Measurements from ENCODE around the gene RAP1GAP.
A peak's percentile ranks its signal among the peaks of the same experiment; 100 is the strongest.

The RAP1GAP gene

DNA sequence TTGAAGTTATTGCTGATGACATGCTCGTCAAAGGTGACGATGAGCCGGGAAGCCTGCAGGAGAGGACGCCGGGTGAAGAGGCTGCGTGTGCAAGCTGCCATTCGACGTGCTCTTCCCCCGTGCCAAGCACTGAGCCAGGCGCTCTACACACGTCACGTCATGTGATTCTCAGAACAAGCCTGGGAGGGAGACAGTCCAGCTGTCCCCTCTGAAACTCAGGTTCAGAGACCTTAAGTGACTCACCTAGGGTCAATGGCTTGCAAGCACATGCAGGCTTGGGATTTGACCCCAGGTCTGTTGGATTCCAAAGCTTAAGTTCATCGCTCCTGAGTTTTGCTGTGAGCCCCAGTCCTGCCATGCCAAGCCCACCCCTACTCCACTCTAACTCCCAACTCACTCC, 57.1 kb downstream of the RAP1GAP start:
- no peak for DNase-seq (ENCODE audit: low read depth in 2 of 2, low spot score in 1 of 2)

DNA sequence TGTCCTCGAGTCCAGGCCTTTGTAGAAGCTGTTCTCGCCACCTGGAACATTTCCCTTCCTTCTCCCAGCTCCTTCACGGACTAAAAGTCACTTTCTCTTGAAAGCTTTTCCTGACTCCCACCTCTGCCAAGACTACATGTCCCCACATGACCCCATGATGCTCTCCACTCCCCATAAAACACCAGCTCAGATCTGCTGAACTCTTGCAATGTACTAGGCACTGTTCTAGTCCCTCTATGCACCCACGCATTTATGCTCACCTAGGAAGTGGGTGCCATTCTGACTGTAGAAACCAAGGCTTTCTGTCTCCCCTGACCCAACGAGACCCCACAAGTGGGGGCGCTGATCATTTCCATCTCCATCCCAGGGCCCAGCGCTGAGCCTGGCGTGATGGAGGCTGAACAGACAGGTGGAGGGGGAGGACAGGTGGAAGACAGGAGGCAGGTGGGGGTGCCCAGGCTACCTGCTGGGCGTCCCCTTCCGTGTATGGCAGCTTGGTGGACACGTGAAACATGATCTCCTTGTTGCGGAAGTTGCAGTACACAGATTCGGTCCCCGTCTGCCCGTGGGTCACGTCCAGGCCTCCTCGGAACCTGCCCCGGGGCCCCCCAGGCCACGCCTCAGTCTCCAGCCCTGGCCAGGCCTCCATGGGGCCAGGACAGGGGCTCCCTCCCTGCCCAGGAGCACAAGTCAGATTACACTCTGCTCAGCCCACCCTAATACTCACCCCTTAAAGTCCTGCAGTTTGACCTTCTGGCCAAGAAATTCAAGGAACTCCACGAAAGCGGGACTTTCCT, 58.0 kb downstream of the RAP1GAP start:
- DNase-seq (ENCODE audit: low read depth in 2 of 2, low spot score in 1 of 2) = no peak

DNA sequence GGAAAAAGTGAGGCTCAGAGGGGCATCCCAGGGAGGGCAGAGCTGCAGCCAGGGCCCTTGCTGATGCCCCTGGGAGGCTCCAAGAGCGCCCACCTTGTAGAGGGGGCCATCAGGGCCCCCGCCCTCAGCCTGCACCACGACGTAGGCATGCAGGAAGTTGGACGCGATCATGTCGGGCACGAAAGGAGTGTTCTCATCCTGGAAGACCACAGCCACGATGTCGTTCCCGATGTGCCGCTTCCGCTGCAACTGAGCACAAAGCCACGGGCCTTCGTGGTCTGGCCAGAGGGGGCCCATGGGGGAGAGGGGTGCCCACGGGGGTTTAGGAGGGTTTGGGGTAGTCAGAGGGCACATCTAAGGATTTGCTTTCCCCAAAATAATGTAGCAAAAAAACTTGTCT, 59.1 kb downstream of the RAP1GAP start:
- no peak for DNase-seq (ENCODE audit: low read depth in 2 of 2, low spot score in 1 of 2)

DNA sequence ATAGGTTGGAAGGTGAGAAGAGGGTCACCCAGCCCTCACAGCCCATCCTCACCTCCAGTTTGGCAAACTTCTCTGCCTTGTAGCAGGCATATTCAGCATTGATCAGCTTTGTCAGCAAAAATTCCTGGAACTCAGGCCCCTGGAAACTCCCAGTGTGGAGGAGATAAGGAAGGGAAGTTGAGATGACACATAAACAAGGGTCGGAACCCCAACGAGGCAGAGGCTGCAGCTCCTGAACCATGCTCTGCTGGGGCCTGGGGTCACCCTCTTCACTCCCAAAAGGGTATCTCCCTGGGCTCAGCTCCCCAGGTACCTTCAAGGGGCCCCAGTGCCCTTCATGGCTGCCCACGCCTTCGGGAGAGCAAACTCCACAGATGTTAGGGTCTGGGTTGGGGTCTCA, 60.4 kb downstream of the RAP1GAP start:
- no peak for DNase-seq (ENCODE audit: low read depth in 2 of 2, low spot score in 1 of 2)

DNA sequence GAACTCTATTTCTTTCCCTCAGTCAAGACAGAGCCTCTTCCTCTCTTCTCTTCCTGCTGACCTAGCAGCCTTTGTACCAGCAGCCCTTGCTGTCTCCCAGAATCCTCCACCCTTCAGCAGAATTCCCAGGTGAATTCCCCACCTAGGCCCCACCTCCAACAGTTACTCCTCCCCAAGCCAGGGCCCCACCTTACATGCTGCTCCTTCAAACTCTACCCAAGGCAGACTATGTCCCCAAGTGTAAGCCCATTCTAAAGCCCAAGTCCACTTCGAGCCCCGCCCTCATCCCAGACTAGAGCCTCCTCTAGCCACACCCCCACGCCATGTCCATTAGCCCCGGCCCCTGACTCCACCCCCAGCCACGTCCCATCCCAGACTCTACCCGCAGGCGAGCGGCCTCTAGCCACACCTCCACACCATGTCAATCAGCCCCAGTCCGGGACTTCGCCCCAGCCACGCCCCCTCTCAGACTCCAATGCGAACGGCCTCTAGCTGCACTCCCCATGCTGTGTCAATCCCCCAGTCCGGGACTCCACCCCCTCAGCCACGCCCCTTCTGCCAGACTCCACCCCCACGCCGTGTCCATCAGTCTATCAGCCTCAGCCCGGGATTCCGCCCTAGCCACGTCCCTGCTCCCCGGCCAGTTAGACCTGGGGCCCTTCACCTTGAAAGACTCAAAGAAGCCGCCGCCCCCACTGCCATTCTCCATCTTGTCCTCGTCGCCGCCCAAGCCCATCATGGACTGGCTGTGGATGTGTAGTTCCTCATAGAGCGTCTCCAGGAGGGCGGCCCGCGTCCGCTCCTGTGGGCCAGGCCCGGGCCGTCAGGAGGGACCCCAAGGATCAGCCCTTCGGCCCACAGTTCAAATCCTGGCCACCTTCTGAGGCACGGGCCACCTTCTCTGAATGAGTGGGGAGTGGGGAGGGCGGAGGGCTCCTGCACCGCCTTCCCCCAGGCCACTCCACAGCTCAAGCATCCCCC, 61.3 kb downstream of the RAP1GAP start:
- DNase-seq (ENCODE audit: low read depth in 2 of 2, low spot score in 1 of 2) = no peak

DNA sequence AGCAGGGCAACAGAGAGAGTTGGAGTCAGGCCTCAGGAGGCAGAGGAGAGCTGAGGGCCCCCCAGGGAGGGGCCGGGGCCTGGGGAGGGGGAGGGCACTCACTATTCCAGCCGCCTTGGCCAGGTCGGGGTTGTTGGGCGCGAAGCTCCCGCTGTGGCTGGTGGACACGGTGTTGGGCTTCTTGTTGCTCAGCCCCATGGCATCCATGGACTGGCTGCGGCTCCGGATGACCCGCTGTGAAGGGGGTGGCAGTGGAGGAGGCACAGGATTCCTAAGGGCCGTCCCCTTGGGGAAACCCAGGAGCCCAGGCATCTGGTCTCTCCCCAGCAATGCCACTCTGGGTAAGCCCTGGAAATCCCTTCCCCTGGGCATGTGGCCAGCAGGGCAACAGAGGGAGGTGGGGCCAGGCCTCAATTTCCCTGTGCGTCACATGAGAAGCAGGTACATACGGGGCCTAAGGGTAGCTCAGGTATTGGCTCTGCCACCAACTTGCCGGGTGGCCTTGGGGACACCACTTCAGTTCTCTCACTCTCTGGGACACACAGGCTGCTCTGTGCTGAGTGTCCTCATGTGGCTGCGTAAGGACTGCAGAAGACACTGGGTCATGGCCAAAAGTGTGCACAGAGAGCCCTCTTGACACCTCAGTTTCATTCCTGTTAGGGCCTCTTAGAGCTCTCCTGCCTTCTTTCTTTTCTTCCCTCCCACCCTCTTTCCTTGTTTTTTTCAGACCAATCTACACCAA, 63.0 kb downstream of the RAP1GAP start:
- DNase-seq (ENCODE audit: low read depth in 2 of 2, low spot score in 1 of 2) = no peak

DNA sequence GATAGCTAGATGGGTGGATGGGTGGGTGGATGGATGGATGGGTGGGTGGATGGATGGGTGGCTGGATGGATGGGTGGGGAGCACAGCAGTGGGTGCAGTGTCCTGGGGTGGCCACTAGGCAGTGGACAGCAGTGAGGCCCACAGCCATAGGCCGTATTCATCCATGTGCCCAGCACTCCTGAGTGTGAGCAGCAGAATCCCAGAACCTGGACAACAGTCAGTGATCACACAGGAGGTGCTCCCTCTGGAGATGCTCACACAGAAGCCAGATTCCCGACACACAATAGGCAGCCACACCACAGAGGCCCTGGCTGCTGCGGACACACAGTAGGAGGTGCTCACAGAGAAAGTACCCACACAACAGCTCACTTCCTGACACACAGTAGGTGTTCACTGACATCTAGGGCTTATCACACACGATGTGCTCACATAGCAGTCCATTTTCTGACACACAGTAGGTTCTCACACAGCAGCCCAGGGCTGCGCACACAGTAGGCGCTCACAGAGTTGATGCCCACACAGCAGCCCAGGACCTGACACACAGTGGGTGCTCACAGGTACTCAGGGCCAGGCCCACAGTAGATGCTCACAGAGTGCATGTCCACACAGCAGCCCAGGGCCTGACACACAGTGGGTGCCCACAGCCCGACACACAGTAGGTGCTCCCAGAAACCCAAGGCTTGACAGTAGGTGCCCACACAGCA, 64.0 kb downstream of the RAP1GAP start:
- DNase-seq (ENCODE audit: low read depth in 2 of 2, low spot score in 1 of 2) = no peak

DNA sequence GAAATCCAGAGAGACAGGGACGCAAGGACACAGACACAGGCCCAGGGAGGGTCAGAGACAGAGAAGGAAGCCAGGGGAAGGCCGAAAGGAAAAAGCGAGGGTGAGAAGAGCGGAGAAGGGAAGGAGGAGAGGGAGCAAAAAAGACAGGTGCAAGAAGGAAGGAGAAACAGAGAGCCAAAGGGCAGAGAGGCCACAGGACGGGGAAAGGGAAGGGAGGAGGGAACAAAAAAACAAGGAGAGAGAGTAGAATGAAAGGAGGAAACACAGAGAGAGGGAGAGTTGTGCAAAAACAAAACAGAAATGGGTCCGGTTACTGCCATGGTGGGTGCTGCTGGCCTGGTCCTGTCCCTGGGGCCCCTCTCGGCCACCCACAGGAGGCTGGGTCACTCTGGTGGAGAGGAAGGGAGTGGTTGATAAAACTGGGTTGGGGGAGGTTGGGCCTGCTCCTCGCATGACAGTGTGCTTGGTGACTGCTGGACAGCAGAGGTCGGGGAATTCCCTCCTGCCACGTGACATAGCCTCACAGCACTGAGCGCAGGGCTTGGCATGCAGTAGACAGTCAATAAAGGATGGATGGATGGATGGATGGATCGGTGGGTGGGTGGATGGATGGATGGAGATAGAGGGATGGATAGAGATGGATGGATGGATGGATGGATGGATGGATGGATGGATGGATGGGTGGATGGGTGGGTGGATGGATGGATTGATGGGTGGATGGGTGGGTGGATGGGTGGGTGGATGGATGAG, 64.8 kb downstream of the RAP1GAP start:
- no peak for DNase-seq (ENCODE audit: low read depth in 2 of 2, low spot score in 1 of 2)

DNA sequence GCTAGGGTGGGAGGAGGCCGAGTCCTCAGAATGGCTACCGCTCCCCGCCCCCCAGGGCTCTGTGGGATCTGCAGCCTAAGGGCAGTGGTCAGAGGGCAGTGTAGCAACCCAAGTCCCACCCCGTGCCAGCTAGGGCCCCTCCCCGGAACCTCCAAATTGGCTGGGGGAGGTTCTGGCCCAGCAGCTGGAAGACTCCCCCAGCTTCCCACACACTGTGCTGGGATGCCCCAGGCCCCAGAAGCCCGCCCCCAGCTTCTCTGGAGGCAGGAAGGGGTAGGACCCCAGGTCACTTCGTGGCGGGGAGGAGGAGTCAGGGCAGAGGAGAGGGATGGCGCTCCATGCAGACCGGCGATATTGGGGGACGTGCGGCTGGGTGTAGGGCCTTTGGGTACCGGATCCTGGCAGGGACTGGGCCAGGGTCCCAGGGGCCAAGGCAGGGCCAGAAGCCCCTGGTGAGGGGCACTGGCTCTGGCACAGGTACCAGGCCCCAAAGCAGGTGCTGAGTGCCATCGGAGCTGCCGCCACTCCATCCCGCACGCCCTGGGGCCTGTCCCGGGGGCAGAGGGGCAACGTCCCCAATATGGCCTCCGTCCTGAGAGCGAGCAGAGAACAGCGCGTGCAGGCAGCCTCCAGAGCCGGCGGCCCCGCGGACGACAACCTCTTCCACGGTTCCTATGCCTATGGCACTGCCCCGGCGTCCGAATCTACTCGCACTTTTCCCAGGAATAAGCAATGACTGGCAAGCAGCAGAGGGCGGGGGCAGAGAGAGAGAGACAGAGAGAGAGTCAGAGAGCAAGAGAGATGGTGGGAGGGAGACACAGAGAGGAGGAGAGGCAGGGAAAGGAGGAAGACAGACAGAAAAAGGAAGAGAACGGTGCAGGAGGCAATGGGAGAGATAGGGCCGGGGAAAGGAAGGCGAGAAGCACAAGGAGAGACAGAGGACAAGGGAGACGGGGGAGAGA, 65.7 kb downstream of the RAP1GAP start:
- no peak for DNase-seq (ENCODE audit: low read depth in 2 of 2, low spot score in 1 of 2)

DNA sequence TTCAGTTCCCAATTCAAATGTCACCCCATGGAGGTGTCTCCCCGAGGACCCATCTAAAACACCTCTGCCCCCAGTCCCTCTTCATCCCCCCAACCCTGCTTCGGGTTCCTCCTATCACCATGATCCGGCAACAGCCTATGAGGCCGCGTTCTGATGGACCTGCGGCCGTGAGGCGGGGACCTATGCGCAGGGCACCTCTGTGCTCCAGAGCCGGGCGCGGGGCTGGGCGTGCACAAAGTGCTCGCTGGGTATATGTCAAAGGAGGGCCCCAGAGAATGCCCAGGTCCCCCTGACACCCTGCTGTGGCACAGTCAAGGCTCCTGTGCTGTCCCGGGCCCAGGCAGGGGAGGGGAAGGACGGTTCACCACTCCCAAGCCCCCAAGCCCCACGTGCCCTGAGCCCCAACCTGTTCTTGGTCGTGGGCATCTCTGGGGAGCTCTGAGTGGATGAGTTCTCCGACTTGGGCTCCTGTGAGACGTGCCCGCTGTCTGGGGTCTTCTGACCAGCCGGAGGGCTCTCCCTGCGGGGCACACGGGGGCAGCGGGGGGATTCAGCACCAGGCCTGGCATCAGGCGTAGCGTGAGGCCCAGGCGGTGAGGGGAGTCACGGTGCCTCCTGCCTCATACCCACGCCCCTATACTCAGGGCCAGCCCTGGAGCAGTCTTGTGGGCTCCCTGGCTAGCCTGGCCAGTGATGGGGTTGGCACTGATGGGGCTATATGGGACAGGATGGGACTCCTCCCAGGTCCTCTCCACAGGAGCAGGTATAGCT, 67.7 kb downstream of the RAP1GAP start:
- DNase-seq (ENCODE audit: low read depth in 2 of 2, low spot score in 1 of 2) = no peak

DNA sequence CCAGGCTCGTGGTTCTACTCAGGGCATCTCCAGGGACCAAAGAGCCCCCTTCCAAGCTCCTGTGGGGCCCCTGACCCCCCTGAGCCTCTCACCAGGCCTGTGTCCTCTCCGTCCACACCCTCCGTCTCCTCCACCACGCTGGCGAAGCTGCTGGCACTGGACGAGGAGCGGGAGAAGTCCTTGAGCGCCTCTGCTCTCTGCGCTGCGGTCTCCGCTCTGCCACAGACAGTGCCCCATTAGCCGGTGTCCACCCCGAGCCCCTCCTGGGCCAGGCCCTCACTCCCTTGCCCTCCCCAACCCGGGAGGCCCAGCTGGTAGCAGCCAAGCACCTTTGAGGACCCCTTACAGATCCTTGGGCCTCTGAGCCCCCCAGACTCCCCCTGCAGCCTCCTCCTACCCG, 69.8 kb downstream of the RAP1GAP start:
- DNase-seq (ENCODE audit: low read depth in 2 of 2, low spot score in 1 of 2) = no peak

DNA sequence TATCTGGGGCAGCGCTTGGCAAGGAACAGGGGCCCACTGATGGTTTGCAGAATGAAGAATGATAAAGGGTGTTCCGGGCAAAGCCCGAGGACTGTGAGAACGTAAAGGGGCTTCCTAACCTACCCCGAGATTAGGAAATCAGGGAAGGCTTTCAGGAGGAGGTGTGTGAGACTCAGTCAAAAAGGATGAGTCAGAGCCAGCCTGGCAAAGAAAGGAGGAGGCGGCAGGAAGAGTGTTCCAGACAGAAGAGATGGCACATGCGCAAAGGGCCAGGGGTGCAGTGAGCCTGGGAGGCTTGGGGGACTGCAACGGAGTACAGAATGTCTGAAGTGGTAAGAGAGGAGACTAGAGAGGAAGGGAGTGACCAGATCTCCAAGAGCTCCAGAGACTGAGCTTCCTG, 70.3 kb downstream of the RAP1GAP start:
- no peak for DNase-seq (ENCODE audit: low read depth in 2 of 2, low spot score in 1 of 2)

DNA sequence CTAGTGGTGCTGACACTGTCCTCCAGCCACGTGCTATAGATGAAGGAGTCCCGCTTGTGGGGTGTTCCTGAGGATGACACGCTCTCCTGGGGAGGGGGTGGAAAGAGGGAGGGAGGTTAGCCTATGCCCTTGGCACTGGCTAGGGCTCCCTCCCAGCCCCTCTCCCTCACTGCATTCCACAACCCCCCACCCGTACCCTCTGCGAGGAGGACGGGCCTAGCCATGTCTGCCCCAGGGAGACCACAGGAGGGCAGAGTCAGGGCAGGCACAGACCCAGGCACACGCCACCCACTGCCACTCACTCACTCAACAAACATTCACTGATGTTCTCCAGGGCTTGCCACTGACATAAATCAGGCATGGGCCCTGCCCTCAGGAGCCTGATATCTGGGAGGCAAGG, 70.7 kb downstream of the RAP1GAP start:
- DNase-seq (ENCODE audit: low read depth in 2 of 2, low spot score in 1 of 2) = no peak

DNA sequence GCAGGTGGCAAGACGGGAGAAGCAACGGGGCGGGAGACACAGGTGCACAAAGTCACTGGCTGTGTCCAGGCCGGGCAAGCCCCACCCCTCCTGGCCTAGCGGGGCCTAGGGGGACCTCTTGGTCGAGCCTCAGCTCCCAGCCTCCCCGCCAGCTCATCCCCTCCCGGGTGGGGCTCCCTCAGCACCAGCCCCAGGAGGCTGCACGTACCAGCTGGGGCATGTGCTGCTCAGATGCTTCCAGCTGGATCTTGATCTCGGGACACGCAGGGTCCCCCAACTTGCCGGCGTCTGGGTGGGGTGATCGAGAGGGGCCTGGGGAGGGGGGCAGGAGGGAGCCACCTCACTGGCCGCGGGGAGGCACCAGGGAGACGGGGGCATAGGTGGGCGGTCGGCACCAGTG, 71.4 kb downstream of the RAP1GAP start:
- no peak for DNase-seq (ENCODE audit: low read depth in 2 of 2, low spot score in 1 of 2)

DNA sequence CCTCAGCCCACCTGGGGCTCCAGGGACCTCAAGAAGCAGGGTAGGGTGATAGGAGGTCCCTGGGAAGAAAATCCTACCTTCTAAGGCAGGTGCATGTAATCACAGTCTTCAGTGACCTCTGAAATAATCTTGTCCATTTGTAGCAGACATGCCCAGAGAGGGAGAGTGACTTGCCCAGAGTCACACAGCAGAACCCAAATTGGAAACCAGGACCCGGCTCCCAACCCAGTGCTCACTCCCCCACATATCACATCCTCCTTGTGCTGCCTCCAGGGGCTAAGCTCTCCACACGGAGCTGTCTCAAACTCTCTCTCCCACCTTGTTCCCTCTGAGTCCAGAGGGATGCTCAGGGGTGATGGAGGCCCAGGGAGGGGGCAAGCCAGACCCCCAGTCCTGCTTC, 72.5 kb downstream of the RAP1GAP start:
- DNase-seq (ENCODE audit: low read depth in 2 of 2, low spot score in 1 of 2) = no peak

DNA sequence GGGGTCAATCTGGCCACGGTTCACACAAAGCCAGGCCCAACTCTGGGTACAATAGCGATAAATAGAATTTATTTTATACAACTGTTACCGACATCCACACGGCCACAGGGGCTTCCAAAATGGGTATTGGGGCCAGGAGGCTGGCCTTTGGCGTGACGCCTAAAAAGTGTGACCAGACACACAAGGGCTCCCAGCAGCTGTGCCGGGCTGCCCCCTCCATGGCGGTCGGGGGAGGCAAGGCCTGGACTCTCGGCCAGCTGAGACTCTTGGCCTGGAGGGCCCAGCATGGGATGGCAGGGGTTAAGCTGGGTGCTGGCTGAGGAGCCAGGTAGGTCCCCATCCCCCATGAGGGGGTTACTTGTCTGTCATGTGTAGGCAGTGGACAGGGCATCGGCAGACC, 73.0 kb downstream of the RAP1GAP start:
- no peak for DNase-seq (ENCODE audit: low read depth in 2 of 2, low spot score in 1 of 2)

DNA sequence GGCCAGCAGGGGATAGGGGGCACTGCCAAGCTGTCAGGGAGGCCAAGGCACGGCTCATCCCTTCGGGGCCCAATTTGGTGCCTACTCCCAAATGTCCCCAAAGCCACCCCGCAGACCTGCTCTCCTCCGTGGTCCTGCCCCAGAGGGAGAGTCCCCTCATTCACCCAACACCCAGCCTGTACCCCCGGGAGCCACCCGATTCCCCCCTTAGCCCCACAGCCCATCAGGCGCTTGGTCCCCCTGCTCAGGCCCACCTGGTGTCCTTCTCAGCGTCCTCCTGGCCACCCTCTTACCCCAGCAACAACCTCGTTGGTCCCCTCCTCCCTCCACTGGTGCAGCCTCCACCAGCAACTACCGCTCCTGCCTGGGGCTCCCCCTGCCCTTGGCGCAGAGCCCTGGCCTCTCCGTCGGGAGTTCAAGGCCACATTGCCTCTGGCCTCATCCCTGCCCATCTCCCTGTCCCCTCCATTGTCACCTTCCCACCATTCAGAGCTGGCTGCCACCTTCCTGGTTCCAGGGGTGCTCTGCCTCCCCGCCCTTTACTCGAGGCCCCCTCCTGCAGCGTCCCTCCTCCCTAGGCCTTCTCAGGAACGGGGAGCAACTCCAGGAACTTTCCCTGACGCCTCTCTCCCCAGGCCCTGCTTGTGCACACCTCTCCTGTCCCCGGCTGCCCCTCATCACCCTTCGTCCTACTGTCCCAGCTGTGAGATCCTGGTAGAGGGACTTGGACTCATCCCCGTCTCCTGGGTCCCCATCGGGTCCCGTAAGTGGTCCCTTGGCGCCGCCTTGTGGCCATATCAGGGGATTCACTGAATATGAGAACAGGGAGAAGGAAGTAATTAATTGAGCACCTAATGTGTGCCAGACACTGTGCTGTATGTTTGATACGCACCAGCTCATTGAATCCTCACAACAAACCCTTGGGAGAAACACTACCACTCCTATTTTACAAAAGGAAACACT, 73.9 kb downstream of the RAP1GAP start:
- DNase-seq (ENCODE audit: low read depth in 2 of 2, low spot score in 1 of 2) = peak in 1 of 2 donors; percentile 5

All from stimulated activated CD8-positive, alpha-beta memory T cell treated with anti-CD3 and anti-CD28 coated beads, Interleukin-4, amount 100 ng/mL, for 1 hour (primary cell).